HG03280 (cell line): ENCODE measurements around the gene DLGAP4.

Experiments
- ATAC-seq: cut with Tn5 transposase; IDR thresholded peaks from one replicate; pipeline ENCODE4 v1.9.1; 2021; ENCODE audit warnings: mild to moderate bottlenecking, moderate library complexity; ENCODE audit not compliant: unreplicated experiment

The DLGAP4 gene

GRCh38 chr20:36346256-36346655 is 40.1 kb downstream of the DLGAP4 start:
- ATAC-seq: no peak

- no peak for ATAC-seq
Measured at GRCh38 chr20:36349384-36350170, 43.4 kb downstream of the DLGAP4 start.

GRCh38 chr20:36350439-36350838 is 44.3 kb downstream of the DLGAP4 start:
- no peak for ATAC-seq

DNA sequence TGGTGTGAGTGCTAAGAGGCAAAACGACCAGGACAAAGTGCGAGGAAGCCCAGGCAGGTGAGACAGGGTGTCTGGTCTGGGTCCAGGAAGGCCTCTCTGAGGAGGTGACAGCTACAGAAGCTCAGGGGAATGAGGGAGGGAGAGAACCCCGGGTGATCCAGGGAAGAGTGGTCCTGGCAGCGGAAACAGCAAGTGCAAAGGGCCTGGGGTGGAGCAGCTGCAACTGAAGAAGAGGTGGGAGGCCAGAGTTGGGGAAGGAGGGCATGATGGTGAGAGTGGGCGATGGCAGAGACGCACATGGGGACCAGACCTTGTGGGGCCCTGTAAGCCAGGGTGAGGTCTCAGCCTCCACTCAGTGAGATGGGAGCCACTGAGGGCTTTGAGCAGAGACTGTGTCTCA is 45.8 kb downstream of the DLGAP4 start:
- no peak for ATAC-seq

DNA sequence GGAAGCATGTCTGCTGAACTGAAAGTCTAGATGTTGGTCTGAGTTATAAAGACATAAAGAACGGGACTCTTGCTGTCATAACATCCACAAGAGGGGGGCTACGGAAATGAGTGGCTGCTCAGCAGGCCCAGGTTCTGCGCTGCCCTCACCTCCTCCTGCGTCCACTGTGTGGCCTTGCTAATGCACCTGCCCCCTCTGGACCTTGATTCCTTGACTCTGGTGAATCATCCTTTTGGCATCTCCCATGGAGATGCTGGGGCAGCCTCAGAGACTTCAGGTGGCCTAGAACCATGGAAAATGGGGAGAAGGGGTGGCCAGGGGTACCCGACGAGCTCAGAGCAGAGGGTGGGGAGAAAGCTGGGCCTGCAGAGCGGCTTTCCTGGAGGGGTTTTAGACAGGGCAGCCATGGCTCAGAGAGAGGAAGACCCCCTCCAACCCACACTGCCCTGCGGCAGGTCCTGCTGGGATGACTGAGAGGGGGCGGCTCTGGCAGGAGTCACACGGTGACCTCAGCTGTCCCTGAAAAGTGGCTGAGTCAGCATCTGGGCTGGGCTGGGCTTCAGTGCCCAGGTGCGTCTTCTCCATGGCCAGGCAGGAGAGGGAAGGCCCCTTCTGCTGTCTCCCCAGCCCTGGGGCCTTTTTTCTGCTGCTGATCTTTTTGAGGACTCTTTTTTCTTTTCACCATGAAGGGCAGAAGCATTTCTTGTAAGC is 46.9 kb downstream of the DLGAP4 start:
- no peak for ATAC-seq

DNA sequence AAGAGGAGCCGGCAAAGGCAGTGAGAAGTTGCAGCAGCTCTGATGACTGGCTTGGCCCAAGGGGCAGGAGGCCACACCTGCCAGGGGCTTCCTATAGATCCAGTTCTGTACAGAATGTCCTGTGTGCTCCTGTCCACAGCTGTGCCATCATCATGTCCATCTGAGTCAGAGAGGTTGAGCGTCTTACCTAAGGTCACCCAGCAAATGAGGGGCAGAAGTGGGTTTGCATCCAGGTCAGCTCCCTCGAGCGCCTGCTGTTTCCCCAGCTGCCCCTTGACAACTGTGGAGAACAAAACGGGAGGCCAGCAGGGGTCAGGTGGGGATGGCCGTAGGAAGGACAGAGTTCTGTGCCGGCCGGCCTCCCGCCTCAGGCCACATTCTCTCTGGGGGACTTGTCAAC is 47.6 kb downstream of the DLGAP4 start:
- no peak for ATAC-seq

GRCh38 chr20:36355469-36356171 is 49.5 kb downstream of the DLGAP4 start:
- no peak for ATAC-seq

GRCh38 chr20:36359668-36360406 is 53.7 kb downstream of the DLGAP4 start:
- no peak for ATAC-seq

GRCh38 chr20:36360429-36360828 is 54.3 kb downstream of the DLGAP4 start:
- no peak for ATAC-seq

- no peak for ATAC-seq
Measured at GRCh38 chr20:36361406-36361805, 55.3 kb downstream of the DLGAP4 start.

DNA sequence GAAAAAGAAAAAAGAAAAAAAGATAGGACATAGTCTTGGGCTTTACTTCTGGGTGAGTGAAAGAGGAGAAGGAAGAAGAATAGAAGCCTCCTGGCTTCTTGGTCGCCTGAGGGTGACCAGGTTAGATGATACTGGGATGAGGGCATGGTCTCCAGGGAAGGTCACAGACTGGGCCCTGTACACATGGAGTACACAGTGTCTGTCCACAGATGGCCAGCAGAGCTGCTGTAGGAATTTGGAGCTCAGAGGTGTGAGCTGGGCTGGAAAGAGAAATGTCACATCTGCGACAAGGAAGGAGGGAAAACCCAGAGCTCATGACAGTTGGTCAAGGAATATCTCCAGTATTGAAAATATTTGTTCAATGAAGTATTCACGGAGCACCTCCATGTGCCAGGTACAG is 56.1 kb downstream of the DLGAP4 start:
- ATAC-seq: no peak

GRCh38 chr20:36362978-36363713 is 57.0 kb downstream of the DLGAP4 start:
- ATAC-seq: no peak

GRCh38 chr20:36364506-36364905 is 58.4 kb downstream of the DLGAP4 start:
- ATAC-seq: no peak

- ATAC-seq: no peak
Measured at GRCh38 chr20:36366623-36367369, 60.7 kb downstream of the DLGAP4 start.

DNA sequence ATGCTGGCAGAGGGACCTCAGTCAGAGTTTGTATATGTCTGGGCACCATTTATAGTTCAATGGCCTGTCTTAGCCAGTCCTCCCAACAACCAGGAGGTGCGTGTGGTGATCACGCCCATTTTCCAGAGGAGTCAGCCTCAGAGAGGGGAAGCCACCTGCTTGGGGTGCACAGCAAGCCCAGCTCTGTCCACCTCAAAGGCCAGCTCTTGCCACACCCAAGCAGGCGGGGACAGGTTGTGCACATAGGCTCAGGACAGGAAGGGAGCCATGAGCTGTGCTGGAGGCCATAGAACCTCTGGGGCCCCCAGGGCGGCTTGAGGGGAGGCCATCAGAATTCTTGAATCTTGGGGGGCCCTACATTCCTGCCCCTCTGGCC is 61.2 kb downstream of the DLGAP4 start:
- ATAC-seq: no peak

DNA sequence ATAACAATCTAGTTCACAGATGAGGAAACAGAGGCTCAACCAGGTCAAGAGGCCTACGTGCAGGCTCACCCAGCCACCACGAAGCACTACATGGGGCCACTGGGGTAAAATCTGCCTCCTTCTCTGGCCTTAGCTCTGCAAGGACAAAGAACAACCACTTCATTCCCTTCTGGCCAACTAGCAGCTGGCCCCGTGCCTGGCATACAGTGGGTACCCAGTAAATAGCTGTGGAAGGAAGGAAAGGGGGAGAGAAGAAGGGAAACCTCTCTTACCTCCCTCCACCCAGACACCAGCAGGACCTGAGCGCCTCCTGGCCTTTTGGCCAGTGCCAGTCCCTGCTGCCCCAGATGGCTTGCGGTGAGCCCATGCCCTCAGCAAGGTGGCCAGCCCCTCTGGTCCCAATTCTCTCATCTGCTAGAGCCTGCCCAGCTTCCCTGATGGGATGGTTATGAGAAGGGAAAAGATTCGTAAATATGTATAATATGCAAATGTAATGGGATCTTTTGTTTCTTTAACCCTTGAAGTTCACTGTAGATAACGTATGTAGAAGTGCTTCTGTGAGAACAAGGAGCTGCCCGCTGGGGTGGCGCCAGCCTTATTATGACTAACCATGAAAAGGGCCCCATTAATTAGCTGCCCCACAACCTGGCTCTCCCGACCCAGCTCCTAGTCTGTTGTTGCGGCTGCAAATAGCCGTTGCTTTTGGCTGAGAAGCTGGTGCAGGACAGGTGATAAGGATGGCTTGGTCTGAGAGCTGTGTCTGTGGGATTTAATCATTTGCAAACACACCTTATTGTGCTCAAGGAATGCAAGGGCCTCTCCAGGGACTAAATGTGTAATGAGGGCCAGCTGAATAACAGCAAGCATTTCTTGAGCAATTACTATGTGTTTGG is 62.0 kb downstream of the DLGAP4 start:
- ATAC-seq: no peak

DNA sequence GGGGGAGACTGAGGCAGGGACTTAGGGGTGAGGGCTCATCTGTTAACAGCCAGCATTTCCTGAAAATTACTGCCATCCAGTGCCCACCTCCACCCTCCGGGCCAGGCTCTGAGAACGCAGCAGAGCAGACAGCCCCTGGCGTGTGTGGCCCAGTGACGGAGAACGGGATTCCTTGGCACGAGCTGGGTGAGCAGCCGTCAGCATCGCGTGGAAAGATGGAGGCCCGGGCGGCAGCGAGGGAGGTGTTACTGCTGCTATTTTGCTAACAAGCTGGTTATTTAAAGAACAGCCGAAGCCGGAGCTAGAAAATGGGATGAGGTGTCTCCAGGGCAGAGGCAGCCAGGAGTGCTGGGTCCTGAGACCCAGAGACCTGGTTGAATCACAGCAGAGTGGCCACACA is 62.7 kb downstream of the DLGAP4 start:
- no peak for ATAC-seq

GRCh38 chr20:36369739-36370138 is 63.6 kb downstream of the DLGAP4 start:
- ATAC-seq: no peak
